WTC11 (cell line): Measurements from ENCODE around the gene BRCC3. TPM values are rescaled to one million over a fixed set of nuclear protein-coding genes. Genes with fewer than 3 reads are reported as not detected.

ENCODE experiments used
- ATAC-seq: fragments of 200-7000 bp; cut with Tn5 transposase; 2 replicates; pipeline ENCODE4 v1.10.0; 2021; ENCODE audit warnings: mild to moderate bottlenecking, moderate library complexity
- CTCF ChIA-PET: fragments of 300-600 bp; sonication (Branson Sonifier 250); formaldehyde crosslinking; loops from one replicate; lab custom pipeline; 2021; ENCODE audit warnings: antibody characterized with exemption; lab: Charles Lee
- POLR2A ChIA-PET: fragments of 350-600 bp; sonication (Branson Sonifier 250); formaldehyde crosslinking; loops from one replicate; lab custom pipeline; 2021; ENCODE audit warnings: antibody characterized with exemption; lab: Charles Lee
- DNase-seq: peaks from one replicate; pipeline ENCODE4 v3.0.0; 2021; ENCODE audit warnings: low spot score
- H3K27ac Mint-ChIP-seq: 2 replicates; pipeline ENCODE4 v1.8.0; 2021; ENCODE audit warnings: mixed read lengths
- H3K27me3 Mint-ChIP-seq: 2 replicates; pipeline ENCODE4 v1.8.0; 2021; ENCODE audit warnings: low read depth, mild to moderate bottlenecking, moderate library complexity, mixed read lengths
- H3K36me3 Mint-ChIP-seq: 2 replicates; pipeline ENCODE4 v1.8.0; 2021; ENCODE audit warnings: mixed read lengths
- H3K4me1 Mint-ChIP-seq: 2 replicates; pipeline ENCODE4 v1.8.0; 2022; ENCODE audit warnings: mixed read lengths
- H3K4me3 Mint-ChIP-seq: 2 replicates; pipeline ENCODE4 v1.8.0; 2021; ENCODE audit warnings: mild to moderate bottlenecking, moderate library complexity, mixed read lengths
- H3K9me3 Mint-ChIP-seq: 2 replicates; pipeline ENCODE4 v1.8.0; 2021; ENCODE audit warnings: mixed read lengths
- ATF1 ChIP-seq: sonication (generic); formaldehyde crosslinking; IDR thresholded peaks from 2 replicates; pipeline ENCODE4 v1.8.1; 2023; ENCODE audit warnings: mild to moderate bottlenecking, moderate library complexity, missing genetic modification reagents
- CBFB ChIP-seq: sonication (generic); formaldehyde crosslinking; IDR thresholded peaks from 2 replicates; pipeline ENCODE4 v1.8.1; 2022; ENCODE audit warnings: mild to moderate bottlenecking, low read depth, missing genetic modification reagents
- CDX4 ChIP-seq: fragments of 250-450 bp; sonication (Bioruptor Pico); IDR thresholded peaks from 2 replicates; pipeline ENCODE4 v1.9.0; 2021; ENCODE audit warnings: moderate library complexity, mild to moderate bottlenecking, inconsistent platforms, borderline replicate concordance
- E2F1 ChIP-seq: sonication (generic); formaldehyde crosslinking; IDR thresholded peaks from 2 replicates; pipeline ENCODE4 v1.8.0; 2022; ENCODE audit warnings: mild to moderate bottlenecking, missing genetic modification reagents
- EMX1 ChIP-seq: fragments of 250-450 bp; sonication (Bioruptor Pico); IDR thresholded peaks from 2 replicates; pipeline ENCODE4 v1.8.0; 2021; ENCODE audit warnings: mild to moderate bottlenecking
- FOXP1 ChIP-seq: sonication (generic); formaldehyde crosslinking; IDR thresholded peaks from 2 replicates; pipeline ENCODE4 v1.8.0; 2022; ENCODE audit warnings: missing genetic modification reagents, mild to moderate bottlenecking, moderate library complexity, borderline replicate concordance
- JAZF1 ChIP-seq: fragments of 250-450 bp; sonication (Bioruptor Pico); IDR thresholded peaks from 2 replicates; pipeline ENCODE4 v1.9.0; 2021; ENCODE audit warnings: moderate library complexity, mild to moderate bottlenecking, inconsistent platforms
- MAX ChIP-seq: sonication (generic); formaldehyde crosslinking; IDR thresholded peaks from 2 replicates; pipeline ENCODE4 v1.8.0; 2022; ENCODE audit warnings: mild to moderate bottlenecking, missing genetic modification reagents
- MYBL2 ChIP-seq: sonication (generic); formaldehyde crosslinking; IDR thresholded peaks from 2 replicates; pipeline ENCODE4 v1.8.1; 2023; ENCODE audit warnings: mild to moderate bottlenecking, moderate library complexity, missing genetic modification reagents
- RELA ChIP-seq: sonication (generic); formaldehyde crosslinking; IDR thresholded peaks from 2 replicates; pipeline ENCODE4 v1.8.1; 2022; ENCODE audit warnings: missing genetic modification reagents, mild to moderate bottlenecking, borderline replicate concordance
- RORB ChIP-seq: fragments of 250-450 bp; sonication (Bioruptor Pico); IDR thresholded peaks from 2 replicates; pipeline ENCODE4 v1.9.0; 2021; ENCODE audit warnings: mild to moderate bottlenecking
- SP1 ChIP-seq: sonication (generic); formaldehyde crosslinking; conservative IDR thresholded peaks from 2 replicates; pipeline ENCODE4 v1.8.1; 2022; ENCODE audit warnings: missing genetic modification reagents
- TCF7 ChIP-seq: sonication (generic); formaldehyde crosslinking; IDR thresholded peaks from 2 replicates; pipeline ENCODE4 v1.8.0; 2022; ENCODE audit warnings: mild to moderate bottlenecking, low read depth, missing genetic modification reagents, moderate library complexity
- TEAD1 ChIP-seq: sonication (generic); formaldehyde crosslinking; IDR thresholded peaks from 2 replicates; pipeline ENCODE4 v1.8.0; 2022; ENCODE audit warnings: mild to moderate bottlenecking, missing genetic modification reagents
- ZBTB21 ChIP-seq: sonication (generic); formaldehyde crosslinking; IDR thresholded peaks from 2 replicates; pipeline ENCODE4 v1.8.1; 2023; ENCODE audit warnings: mild to moderate bottlenecking, missing genetic modification reagents, borderline replicate concordance
- ZNF121 ChIP-seq: sonication (generic); formaldehyde crosslinking; IDR thresholded peaks from 2 replicates; pipeline ENCODE4 v1.8.0; 2023; ENCODE audit warnings: missing genetic modification reagents
- ZNF317 ChIP-seq: sonication (generic); formaldehyde crosslinking; IDR thresholded peaks from 2 replicates; pipeline ENCODE4 v1.8.1; 2023; ENCODE audit warnings: low read depth, mild to moderate bottlenecking, moderate library complexity, missing genetic modification reagents, borderline replicate concordance
- total RNA-seq: library from RNA; stranded (reverse); gene quantifications from 3 replicates; pipeline ENCODE4 v1.2.3, GENCODE V29; 2021
- TF ChIP-seq, protein P1 (sequence below): sonication (generic); formaldehyde crosslinking; IDR thresholded peaks from 2 replicates; pipeline ENCODE4 v1.8.1; 2022; ENCODE audit warnings: low read depth, mild to moderate bottlenecking, moderate library complexity, missing genetic modification reagents, borderline replicate concordance
- TF ChIP-seq, protein P2 (sequence below): sonication (generic); formaldehyde crosslinking; conservative IDR thresholded peaks from 2 replicates; pipeline ENCODE4 v1.8.1; 2023; ENCODE audit warnings: mild to moderate bottlenecking, low read depth, missing genetic modification reagents, moderate library complexity

The BRCC3 gene
- total RNA-seq, 1 experiment from 2014 or later: 19.6 TPM

DNA sequence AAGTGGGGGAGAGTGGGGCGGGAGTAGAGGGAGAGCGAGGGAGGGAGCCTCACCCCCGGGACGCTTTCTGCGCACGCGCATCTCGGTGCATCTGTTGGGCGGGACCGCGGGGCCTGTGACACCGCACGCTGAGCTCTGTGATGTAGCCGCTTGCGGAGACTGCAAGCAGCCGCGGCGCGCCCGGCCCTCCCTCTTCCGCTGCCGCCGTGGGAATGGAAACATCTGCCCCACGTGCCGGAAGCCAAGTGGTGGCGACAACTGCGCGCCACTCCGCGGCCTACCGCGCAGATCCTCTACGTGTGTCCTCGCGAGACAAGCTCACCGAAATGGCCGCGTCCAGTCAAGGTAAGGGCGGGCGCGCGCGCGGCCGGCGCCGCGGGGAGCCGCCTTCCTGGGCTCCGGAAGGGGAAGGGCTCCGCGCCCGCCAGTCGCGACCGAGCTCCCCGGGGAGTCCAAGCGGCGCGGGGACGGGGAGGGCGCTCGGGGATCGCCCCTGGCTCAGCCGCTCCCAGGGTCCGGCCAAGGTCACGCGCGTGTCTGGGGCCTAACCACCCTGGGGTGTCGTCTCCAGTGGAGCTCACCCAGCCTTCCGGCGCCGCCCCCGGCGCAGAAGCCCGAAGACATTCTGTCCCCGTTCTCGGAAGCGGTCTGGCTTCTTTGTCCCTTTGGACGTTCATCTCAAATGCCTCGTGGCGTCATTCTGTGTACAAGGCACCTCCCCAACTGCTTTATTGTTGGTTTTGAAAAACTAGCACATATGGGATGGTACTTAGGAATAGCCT lies 44.4 kb upstream of the BRCC3 start, which contains the start of gene FUNDC2 (continued):
- TF ChIP-seq FOXP1 (no peak), TEAD1 (CRISPR knock-in tag) (no peak), MAX (CRISPR knock-in tag) (0 out of 2 replicates have a peak, but pooled peaks have one; percentile 37)

GRCh38 chrX:155027509-155028066 lies 43.7 kb upstream of the BRCC3 start:
- Mint-ChIP-seq H3K4me1 (peaks cover 9% of the 10 kb centered on the region; the same call in 1 of the 2 replicates), H3K36me3 (no peaks in the 10 kb centered on the region), H3K27me3 (no peaks in the 10 kb centered on the region), H3K4me3 (peak overlapping the region; percentile 84), H3K27ac (peak overlapping the region; percentile 89)
- no peak for ATAC-seq
- DNase-seq: no peak
- POLR2A ChIA-PET: no interaction called here
- CTCF ChIA-PET: interaction anchor here (1.0 kb wide), 1 partner anchor 21 kb away, joined by 3 read pairs; no protein-coding TSS in a partner anchor
- TF ChIP-seq, protein P1, sequence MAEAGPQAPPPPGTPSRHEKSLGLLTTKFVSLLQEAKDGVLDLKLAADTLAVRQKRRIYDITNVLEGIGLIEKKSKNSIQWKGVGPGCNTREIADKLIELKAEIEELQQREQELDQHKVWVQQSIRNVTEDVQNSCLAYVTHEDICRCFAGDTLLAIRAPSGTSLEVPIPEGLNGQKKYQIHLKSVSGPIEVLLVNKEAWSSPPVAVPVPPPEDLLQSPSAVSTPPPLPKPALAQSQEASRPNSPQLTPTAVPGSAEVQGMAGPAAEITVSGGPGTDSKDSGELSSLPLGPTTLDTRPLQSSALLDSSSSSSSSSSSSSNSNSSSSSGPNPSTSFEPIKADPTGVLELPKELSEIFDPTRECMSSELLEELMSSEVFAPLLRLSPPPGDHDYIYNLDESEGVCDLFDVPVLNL: no peak
- TF ChIP-seq CBFB (no peak), ZBTB21 (CRISPR knock-in tag) (no peak), ZNF317 (CRISPR knock-in tag) (no peak), JAZF1 (CRISPR knock-in tag) (no peak), RORB (CRISPR knock-in tag) (no peak), SP1 (CRISPR knock-in tag) (no peak), RELA (CRISPR knock-in tag) (no peak), EMX1 (CRISPR knock-in tag) (no peak)
- TF ChIP-seq, all 79 proteins: peak for 0
- no peaks in the 10 kb centered on the region for H3K9me3 Mint-ChIP-seq

GRCh38 chrX:155028129-155028528 lies 43.2 kb upstream of the BRCC3 start:
- peak overlapping the region; percentile 46; the same call in 1 of the 2 replicates for H3K27ac Mint-ChIP-seq
- ChIA-PET POLR2A (no interaction called here), CTCF (interaction anchor here (0.7 to 1.0 kb wide), 2 partner anchors 20 to 58 kb away, joined by 3 to 4 read pairs; no protein-coding TSS in a partner anchor)
- H3K27me3 Mint-ChIP-seq: no peaks in the 10 kb centered on the region
- DNase-seq: no peak
- peaks cover 9% of the 10 kb centered on the region; the same call in 1 of the 2 replicates for H3K4me1 Mint-ChIP-seq
- H3K4me3 Mint-ChIP-seq: peak overlapping the region; percentile 84
- TF ChIP-seq E2F1 (no peak), TCF7 (CRISPR knock-in tag) (no peak)
- TF ChIP-seq, all 79 proteins: peak for 0
- no peaks in the 10 kb centered on the region for H3K9me3 Mint-ChIP-seq
- ATAC-seq: no peak
- H3K36me3 Mint-ChIP-seq: no peaks in the 10 kb centered on the region

GRCh38 chrX:155028877-155029291 lies 42.4 kb upstream of the BRCC3 start:
- DNase-seq: no peak
- H3K27me3 Mint-ChIP-seq: no peaks in the 10 kb centered on the region
- H3K9me3 Mint-ChIP-seq: no peaks in the 10 kb centered on the region
- ChIA-PET POLR2A (no interaction called here), CTCF (interaction anchor here (0.7 kb wide), 1 partner anchor 58 kb away, joined by 4 read pairs; no protein-coding TSS in a partner anchor)
- peak overlapping the region; percentile 40; the same call in 1 of the 2 replicates for H3K27ac Mint-ChIP-seq
- H3K4me3 Mint-ChIP-seq: peak overlapping the region; percentile 10; the same call in 1 of the 2 replicates
- no peak for ATAC-seq
- no peaks in the 10 kb centered on the region for H3K36me3 Mint-ChIP-seq
- peaks cover 5% of the 10 kb centered on the region; the same call in 1 of the 2 replicates for H3K4me1 Mint-ChIP-seq
- TF ChIP-seq, protein P2, sequence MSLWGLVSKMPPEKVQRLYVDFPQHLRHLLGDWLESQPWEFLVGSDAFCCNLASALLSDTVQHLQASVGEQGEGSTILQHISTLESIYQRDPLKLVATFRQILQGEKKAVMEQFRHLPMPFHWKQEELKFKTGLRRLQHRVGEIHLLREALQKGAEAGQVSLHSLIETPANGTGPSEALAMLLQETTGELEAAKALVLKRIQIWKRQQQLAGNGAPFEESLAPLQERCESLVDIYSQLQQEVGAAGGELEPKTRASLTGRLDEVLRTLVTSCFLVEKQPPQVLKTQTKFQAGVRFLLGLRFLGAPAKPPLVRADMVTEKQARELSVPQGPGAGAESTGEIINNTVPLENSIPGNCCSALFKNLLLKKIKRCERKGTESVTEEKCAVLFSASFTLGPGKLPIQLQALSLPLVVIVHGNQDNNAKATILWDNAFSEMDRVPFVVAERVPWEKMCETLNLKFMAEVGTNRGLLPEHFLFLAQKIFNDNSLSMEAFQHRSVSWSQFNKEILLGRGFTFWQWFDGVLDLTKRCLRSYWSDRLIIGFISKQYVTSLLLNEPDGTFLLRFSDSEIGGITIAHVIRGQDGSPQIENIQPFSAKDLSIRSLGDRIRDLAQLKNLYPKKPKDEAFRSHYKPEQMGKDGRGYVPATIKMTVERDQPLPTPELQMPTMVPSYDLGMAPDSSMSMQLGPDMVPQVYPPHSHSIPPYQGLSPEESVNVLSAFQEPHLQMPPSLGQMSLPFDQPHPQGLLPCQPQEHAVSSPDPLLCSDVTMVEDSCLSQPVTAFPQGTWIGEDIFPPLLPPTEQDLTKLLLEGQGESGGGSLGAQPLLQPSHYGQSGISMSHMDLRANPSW (CRISPR knock-in tag): no peak
- no peak for TF ChIP-seq ZNF121 (CRISPR knock-in tag)
- TF ChIP-seq ZNF317 (CRISPR knock-in tag): no peak
- TF ChIP-seq CDX4: no peak
- no peak for TF ChIP-seq ATF1 (CRISPR knock-in tag)
- no peak for TF ChIP-seq MYBL2 (CRISPR knock-in tag)
- no peak for TF ChIP-seq MAX (CRISPR knock-in tag)
